GM21447 (cell line): Measurements from ENCODE around the gene RASSF8.

Experiments
- ATAC-seq: cut with Tn5 transposase; IDR thresholded peaks from one replicate; pipeline ENCODE4 v1.9.1; 2021; ENCODE audit not compliant: unreplicated experiment

RASSF8 gene

GRCh38 chr12:25960961-25961360 lies 2.5 kb downstream of the RASSF8 start:
- no peak for ATAC-seq

DNA sequence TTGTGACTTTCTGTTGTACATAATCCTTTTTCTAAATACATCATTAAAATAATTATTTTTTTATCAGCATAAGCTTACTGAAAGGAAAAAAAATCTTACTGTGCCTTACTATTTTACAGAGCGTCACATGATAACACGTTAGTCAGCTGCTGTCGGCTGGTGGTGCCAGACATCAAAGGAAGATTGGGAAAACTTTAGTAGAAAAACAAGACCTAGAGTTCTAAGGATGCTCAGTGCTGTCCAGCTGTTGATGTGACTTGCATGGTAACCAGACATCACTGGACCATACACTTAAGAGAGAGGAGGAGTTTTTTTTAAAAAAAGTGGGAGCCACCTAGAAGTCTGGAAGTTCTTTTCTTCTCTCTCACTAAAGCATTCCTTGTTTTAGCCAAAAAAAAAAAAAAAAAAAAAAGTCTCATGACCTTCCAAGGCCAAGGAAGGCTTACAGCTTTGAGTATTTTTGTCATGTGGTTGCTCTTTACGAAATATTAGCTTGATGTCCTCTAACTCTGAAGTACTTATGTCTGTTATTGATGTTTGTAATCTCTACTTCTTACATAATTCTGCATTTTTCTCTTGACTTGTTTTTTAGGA lies 4.5 kb downstream of the RASSF8 start:
- ATAC-seq, result no peak

- ATAC-seq, result no peak
These were observed 7.2 kb downstream of the RASSF8 start for GRCh38 chr12:25965682-25966081.

DNA sequence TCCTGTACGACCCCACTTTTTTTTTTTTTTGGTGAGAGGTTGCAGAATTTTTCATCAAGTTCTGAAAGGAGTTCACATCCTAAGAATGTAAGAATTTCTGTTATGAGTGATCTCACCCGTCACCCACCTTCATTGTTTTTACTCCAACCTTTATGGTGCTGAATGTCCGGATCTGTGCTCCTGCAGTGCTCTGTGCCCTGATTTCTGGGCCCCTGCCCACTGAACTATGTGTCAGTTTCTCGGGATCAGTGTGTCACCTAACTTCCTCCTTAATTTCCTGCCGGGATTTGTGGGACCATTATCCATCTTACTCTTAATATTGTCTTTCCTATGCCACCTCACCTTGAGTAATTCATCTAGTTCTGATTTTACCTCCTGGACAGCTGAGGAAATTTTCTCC lies 11.6 kb downstream of the RASSF8 start:
- ATAC-seq, result no peak

GRCh38 chr12:25970916-25971653 lies 12.6 kb downstream of the RASSF8 start:
- no peak for ATAC-seq

DNA sequence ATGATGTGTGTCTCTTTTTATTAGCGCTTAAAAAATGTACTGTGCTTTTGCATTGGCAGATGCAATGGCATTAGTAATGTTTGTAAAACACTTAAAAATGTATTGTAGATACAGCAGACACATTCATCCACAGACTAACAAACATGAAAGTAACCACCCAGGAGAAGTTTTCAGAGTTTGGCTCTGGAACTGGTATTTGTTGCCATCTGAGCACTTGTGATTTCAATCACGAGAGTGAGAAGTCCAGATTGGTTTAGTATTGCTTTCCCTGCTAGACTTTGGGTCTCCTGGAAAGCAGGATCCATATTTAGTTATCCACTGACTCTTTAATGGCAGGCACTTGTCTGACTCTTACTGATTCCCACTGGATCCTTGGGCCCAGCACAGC lies 13.2 kb downstream of the RASSF8 start:
- no peak for ATAC-seq

DNA sequence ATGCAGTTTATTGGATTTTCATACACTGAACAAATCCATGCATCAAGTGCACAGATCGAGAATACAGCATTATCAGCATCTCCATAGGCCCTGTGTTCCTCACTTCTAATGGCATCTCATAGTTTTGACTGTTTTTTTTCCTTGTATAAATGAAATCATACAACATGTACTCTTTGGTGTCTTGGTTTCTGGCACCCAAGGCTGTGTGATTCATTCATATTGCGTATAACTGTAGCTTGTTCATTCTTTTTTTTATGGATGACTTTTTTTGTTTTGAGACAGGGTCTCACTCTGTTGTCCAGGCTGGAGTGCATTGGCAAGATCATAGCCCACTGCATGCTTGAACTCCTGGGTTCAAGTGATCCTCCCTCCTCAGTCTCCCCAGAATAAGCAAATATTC lies 14.3 kb downstream of the RASSF8 start:
- ATAC-seq, result no peak

DNA sequence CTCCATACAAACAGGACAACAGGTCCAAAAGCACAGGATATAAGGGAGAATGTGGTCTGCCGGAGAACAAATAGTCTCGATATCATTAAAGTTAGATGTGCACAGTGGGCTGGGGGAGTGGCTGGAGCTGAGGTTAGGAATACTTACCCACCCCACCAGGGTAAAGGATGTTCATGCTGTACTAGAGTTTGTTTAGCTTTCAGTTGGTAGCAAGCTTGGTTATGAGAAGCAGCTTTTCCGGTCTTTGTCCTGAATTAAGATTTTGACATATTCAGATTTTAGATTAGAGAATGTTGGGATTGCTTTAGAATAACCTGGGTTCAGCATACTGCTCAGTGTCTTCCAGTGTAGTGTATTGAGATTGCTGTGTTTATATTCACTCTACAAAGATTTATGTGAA lies 16.7 kb downstream of the RASSF8 start:
- no peak for ATAC-seq

GRCh38 chr12:25975682-25976081 lies 17.2 kb downstream of the RASSF8 start:
- no peak for ATAC-seq

DNA sequence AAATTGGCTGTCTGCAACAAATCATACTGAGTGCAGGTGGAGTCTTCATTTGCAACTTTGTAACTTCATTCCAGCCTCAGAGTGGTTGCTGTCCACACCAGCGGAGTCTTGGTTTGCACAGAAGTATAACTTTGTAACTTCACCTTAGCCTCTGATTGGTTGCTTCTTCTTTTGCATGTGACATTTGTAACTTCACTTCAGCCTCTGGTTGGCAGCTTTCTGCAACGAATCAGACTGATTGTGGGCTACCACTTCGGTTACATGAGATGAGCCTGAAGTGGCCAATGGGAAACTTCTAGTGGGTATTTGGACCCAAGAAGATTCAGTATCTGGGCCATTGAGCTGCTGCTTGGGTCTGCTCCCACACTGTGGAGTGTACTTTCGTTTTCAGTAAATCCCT lies 17.8 kb downstream of the RASSF8 start:
- ATAC-seq, result no peak

- no peak for ATAC-seq
These were observed 18.6 kb downstream of the RASSF8 start for GRCh38 chr12:25977047-25977446.

DNA sequence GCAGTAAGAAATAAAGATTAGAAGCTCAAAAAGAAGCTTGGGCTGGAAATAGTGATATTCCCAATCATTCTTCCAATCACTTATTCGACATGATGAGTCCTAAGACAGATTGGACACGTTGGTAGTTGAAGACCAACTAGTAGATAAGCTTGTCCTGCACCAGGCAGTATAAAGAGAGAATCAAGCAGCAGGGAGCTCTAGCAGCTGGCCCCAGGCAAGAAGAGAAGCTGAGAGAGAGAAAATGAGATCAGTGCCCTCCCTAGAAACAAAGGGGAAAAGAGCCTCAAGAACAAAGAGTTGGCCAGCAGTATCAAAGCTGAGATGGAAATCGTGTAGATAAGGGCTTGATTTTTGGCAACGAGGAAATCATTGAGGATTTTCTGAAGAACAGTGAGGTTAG lies 20.6 kb downstream of the RASSF8 start:
- no peak for ATAC-seq

DNA sequence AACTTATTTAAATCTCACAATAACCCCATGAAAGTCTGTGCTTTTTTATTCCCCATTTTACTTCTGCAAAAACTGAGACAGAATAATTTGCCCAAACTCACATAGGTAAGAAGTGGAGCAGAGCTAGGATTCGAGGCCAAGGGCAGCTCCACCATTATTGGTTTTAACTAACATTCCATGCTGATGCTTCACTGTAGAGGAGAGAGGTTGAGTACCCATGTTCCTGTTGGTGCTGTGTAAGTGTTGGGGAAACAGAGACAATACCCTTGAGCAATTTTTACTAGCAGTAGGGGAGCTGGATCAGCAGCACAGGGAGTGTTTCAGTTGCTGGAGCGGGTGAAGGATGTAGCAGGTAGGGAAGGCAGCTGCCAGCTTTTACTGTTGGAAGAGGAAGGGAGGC lies 21.1 kb downstream of the RASSF8 start:
- no peak for ATAC-seq

DNA sequence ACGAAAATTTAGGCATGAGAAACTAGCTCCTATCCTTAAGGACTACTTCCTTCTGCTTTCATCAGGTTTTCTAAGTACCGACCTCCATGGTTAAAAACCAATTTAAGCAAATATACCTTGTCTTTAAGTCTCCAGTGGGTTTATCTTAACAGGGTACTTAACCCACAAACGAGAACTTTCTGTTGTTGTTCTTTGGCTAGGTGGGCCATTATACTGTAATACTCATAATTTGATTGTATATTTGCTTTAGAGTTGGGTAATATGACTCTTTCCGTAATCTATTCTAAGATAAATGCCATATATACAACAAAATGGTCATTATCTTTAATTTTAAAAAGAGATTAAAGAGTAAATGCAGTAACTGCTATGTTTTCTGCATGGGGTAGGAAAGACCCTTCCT lies 21.6 kb downstream of the RASSF8 start:
- ATAC-seq, result no peak

DNA sequence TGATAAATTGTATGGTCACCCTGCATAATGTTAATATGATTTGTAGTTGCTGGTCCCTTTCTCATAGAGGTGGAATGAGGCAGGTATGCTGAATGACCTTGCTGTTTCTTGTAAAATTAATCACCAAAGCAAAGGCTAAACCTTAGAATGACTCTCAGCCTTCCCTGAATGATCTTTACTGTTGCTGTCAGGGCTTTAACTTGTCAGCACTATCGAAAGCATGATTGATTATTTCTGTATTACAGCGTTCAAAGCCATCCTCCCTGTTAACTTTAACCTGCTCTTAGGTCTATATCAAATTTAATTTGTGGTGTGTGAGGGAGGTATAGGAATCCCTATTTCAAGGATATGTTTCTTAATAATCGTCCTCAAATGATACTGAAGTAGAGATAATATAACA lies 23.1 kb downstream of the RASSF8 start:
- no peak for ATAC-seq

DNA sequence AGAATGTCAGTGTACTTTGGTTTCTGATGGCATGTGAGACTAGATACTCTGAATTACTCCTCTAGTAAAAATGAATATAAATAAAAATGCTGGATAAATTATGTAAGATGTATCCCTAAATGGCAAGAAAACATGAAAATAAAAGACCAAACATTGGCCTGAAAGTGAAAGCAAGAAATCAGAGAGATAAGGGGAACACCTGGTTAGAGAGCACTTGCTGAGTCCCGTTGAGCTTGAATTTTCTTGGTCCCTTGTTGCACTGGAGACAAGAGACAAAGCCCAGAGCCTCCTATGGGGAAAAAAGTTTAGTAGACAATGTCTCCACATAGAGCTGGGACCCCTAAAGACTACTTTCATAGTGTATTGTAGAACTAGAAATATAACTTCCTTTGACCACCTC lies 23.9 kb downstream of the RASSF8 start:
- ATAC-seq, result no peak

DNA sequence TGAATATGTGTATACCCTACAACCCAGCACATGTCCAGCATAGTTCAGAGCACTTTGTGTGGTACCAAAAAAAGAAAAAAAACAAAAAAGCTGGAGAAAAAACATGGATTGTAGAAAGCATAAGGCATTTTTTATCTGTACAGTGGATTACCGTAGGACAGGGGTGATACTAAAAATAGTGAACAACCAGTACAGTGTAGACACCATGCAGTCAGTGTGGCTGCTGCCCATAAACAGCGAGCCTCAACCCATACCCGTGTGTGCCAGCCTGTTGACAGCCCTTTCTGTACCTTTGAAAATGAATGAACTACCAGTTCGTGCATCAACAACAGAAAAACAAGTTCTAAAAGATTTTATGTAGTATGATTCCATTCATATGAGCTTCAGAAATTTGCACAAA lies 25.1 kb downstream of the RASSF8 start:
- ATAC-seq, result no peak

GRCh38 chr12:25984759-25985158 lies 26.3 kb downstream of the RASSF8 start:
- no peak for ATAC-seq

- ATAC-seq, result no peak
These were observed 27.1 kb downstream of the RASSF8 start for GRCh38 chr12:25985316-25986175.

DNA sequence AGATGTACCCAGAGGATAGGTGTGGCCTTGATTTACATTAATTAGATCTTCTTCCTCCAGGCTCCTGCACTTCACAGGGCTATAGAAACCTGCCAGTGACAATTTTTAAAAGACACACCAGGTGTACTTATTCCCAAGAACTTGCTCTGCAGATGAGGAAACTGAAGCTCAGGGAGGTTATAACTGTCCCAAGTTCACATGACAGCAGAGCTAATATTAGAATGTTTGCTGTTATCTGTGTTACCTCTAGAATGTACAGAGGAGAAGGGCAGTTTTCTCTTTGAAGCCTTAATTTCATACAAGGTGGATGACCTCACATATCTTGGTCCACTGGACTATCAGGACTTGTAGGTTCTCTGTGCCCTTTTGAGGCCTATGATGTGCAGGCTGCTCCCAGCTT lies 27.7 kb downstream of the RASSF8 start:
- no peak for ATAC-seq

DNA sequence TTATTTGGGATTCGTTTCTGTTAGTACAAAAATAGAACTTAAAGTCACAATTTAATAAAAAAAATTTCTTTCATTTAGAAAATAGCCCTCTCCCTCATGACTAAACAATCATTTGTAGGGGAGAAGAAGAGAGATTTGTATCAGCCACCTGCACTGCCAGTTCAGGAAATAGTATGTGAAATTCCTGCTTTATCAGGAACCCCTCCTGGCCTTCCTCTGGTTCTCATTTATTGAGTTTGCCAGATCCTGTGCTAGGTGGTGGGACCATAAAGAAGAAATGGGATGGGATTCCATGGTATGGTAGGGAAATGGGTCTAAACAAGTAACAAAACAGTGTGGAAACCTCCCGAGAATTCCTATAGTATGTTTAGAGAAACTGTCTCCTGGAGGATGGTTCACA lies 30.0 kb downstream of the RASSF8 start:
- ATAC-seq, result no peak

DNA sequence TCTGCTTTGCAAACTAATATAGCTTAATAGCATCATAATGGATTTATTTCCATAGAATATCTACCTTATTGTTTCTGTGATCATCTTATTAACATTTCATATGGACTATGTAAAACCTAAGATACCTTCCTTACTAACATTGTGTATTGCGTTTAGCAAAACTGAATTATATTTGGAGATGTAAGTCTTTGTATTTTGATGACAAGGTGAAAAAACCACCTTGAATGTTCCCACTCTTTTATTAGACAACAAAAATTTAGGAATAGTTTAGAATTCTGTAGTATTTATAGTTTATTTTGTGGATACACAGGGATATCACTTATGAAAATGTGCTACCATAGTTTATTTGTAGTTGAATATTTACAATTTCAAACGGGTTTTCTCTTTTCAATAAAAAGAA lies 32.0 kb downstream of the RASSF8 start:
- ATAC-seq, result no peak
